ENCODE data around the gene DAO. TPM values are rescaled to one million over a fixed set of nuclear protein-coding genes. Genes with fewer than 3 reads are reported as not detected.
"Not testable (repeated sequence)": the region's sequence is repeated elsewhere in the genome, so short reads cannot be mapped to it uniquely, and the experiment has no call there.

Gene DAO
- total RNA-seq, 1 donor from 2014 or later = 0.41 TPM

DNA sequence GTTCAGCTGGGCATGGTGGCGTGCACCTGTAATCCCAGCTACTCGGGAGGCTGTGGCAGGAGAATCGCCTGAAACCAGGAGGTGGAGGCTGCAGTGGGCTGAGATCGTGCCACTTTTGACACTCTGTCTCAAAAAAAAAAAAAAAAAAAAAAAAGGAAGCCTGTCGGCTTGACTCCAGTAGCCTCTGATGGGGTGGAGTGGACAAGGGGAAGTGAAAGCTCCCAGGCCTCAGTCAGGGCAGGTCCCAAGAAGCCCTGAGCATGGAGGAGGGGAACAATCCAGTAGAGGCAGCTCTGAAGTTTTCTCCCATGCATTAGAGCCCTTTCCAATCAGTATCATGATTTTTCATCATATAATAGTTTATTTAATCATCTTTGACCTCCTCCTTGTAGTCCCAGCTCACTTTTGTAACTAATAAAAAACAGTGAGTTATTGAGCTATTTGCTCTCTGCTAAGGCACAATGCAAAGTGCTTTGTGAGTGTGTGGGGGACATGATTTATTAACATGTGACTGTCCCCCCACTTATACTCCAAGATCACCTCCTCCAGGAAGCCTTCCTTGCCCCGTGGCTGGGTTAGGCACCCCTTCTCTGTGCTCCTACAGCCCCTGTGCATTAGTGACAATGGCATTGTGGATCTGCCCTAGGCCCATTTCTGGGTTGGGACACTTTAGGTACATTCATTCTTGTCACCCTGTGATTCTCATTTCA is 17.9 kb upstream of the DAO start:
- no peak for DNase-seq (ENCODE audit: low spot score)
- Mint-ChIP-seq H3K4me1 (ENCODE audit: unreplicated experiment) (peaks cover 19% of the 10 kb centered on the region), H3K4me3 (ENCODE audit: unreplicated experiment) (no peak overlapping the region), H3K9me3 (ENCODE audit: unreplicated experiment) (no peaks in the 10 kb centered on the region), H3K27me3 (ENCODE audit: unreplicated experiment) (peaks cover 11% of the 10 kb centered on the region), H3K36me3 (ENCODE audit: low read depth, unreplicated experiment) (no peaks in the 10 kb centered on the region), H3K27ac (ENCODE audit: unreplicated experiment) (no peak overlapping the region)
- TF ChIP-seq, protein P1, sequence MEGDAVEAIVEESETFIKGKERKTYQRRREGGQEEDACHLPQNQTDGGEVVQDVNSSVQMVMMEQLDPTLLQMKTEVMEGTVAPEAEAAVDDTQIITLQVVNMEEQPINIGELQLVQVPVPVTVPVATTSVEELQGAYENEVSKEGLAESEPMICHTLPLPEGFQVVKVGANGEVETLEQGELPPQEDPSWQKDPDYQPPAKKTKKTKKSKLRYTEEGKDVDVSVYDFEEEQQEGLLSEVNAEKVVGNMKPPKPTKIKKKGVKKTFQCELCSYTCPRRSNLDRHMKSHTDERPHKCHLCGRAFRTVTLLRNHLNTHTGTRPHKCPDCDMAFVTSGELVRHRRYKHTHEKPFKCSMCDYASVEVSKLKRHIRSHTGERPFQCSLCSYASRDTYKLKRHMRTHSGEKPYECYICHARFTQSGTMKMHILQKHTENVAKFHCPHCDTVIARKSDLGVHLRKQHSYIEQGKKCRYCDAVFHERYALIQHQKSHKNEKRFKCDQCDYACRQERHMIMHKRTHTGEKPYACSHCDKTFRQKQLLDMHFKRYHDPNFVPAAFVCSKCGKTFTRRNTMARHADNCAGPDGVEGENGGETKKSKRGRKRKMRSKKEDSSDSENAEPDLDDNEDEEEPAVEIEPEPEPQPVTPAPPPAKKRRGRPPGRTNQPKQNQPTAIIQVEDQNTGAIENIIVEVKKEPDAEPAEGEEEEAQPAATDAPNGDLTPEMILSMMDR (IDR thresholded peaks at IDR 0.05; ENCODE audit: unreplicated experiment) = no peak

DNA sequence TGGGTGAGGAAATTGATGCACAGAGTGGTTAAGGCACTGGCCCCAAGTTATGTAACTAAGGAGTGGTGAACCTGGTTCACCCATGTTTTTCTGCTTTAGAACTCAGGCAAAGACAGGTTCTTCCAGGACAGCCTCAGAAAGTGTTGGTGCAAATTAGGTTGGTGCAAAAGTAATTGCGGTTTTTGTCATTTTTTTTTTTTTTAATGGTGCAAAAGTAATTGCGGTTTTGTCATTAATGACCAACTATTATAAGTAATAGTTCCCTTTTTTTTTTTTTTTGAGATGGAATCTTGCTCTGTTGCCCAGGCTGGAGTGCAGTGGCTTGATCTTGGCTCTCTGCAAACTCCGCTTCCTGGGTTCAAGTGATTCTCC is 17.3 kb upstream of the DAO start:
- TF ChIP-seq, protein P1 (IDR thresholded peaks at IDR 0.05; ENCODE audit: unreplicated experiment) = no peak
- peaks cover 11% of the 10 kb centered on the region for H3K27me3 Mint-ChIP-seq (ENCODE audit: unreplicated experiment)
- no peaks in the 10 kb centered on the region for H3K36me3 Mint-ChIP-seq (ENCODE audit: low read depth, unreplicated experiment)
- no peak overlapping the region for H3K4me3 Mint-ChIP-seq (ENCODE audit: unreplicated experiment)
- no peak for DNase-seq (ENCODE audit: low spot score)
- no peaks in the 10 kb centered on the region for H3K9me3 Mint-ChIP-seq (ENCODE audit: unreplicated experiment)
- H3K27ac Mint-ChIP-seq (ENCODE audit: unreplicated experiment) = no peak overlapping the region
- H3K4me1 Mint-ChIP-seq (ENCODE audit: unreplicated experiment) = peaks cover 19% of the 10 kb centered on the region

- TF ChIP-seq, protein P1 (IDR thresholded peaks at IDR 0.05; ENCODE audit: unreplicated experiment) = no peak
- no peak overlapping the region for H3K27ac Mint-ChIP-seq (ENCODE audit: unreplicated experiment)
- no peak overlapping the region for H3K4me3 Mint-ChIP-seq (ENCODE audit: unreplicated experiment)
- H3K36me3 Mint-ChIP-seq (ENCODE audit: low read depth, unreplicated experiment) = no peaks in the 10 kb centered on the region
- peaks cover 2% of the 10 kb centered on the region for H3K27me3 Mint-ChIP-seq (ENCODE audit: unreplicated experiment)
- H3K9me3 Mint-ChIP-seq (ENCODE audit: unreplicated experiment) = no peaks in the 10 kb centered on the region
- no peak for DNase-seq (ENCODE audit: low spot score)
- peaks cover 5% of the 10 kb centered on the region for H3K4me1 Mint-ChIP-seq (ENCODE audit: unreplicated experiment)
Observed at GRCh38 chr12:108865169-108865568, 14.7 kb upstream of the DAO start.

DNA sequence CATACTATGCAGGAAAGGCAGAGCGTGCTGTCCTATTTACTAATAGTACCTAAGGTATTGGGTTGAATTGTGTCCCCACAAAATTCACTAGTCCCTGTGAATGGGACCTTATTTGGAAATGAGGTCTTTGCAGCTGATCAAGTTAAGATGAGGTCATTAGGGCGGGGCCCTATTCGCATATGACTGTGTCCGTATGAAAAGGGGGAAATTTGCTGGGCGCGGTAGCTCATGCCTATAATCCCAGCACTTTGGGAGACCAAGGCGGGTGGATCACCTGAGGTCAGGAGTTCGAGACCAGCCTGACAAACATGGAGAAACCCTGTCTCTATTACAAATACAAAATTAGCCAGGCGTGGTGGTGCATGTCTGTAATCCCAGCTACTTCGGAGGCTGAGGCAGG is 13.8 kb upstream of the DAO start:
- DNase-seq (ENCODE audit: low spot score); H3K4me1 Mint-ChIP-seq (ENCODE audit: unreplicated experiment); H3K27me3 Mint-ChIP-seq (ENCODE audit: unreplicated experiment); H3K4me3 Mint-ChIP-seq (ENCODE audit: unreplicated experiment); H3K9me3 Mint-ChIP-seq (ENCODE audit: unreplicated experiment); H3K36me3 Mint-ChIP-seq (ENCODE audit: low read depth, unreplicated experiment); H3K27ac Mint-ChIP-seq (ENCODE audit: unreplicated experiment): not testable (repeated sequence)

- TF ChIP-seq, protein P1 (IDR thresholded peaks at IDR 0.05; ENCODE audit: unreplicated experiment) = no peak
- Mint-ChIP-seq H3K4me1 (ENCODE audit: unreplicated experiment) (no peaks in the 10 kb centered on the region), H3K27ac (ENCODE audit: unreplicated experiment) (no peak overlapping the region), H3K36me3 (ENCODE audit: low read depth, unreplicated experiment) (no peaks in the 10 kb centered on the region), H3K9me3 (ENCODE audit: unreplicated experiment) (no peaks in the 10 kb centered on the region), H3K27me3 (ENCODE audit: unreplicated experiment) (no peaks in the 10 kb centered on the region), H3K4me3 (ENCODE audit: unreplicated experiment) (no peak overlapping the region)
- no peak for DNase-seq (ENCODE audit: low spot score)
Observed at GRCh38 chr12:108868781-108869180, 11.1 kb upstream of the DAO start.

Measured in endothelial cell (in vitro differentiated cells).